H1 (cell line): ENCODE data around the gene KCMF1. TPM values are rescaled to one million over a fixed set of nuclear protein-coding genes. Genes with fewer than 3 reads are reported as not detected.
"Not testable (repeated sequence)": the region's sequence is repeated elsewhere in the genome, so short reads cannot be mapped to it uniquely, and the experiment has no call there.

Experiments
- CTCF ChIA-PET: fragments of 300-600 bp; sonication (Branson Sonifier 250); formaldehyde crosslinking; loops from one replicate; lab custom pipeline; 2021; ENCODE audit not compliant: partially characterized antibody; lab: Charles Lee
- POLR2A ChIA-PET: fragments of 300-600 bp; sonication (Branson Sonifier 250); formaldehyde crosslinking; loops from one replicate; lab custom pipeline; 2021; ENCODE audit warnings: inconsistent platforms; ENCODE audit not compliant: partially characterized antibody; lab: Charles Lee
- DNase-seq, 2 experiments: peaks; one replicate each; pipeline versions ENCODE4 v3.0.0 to v3.0.0-alpha.2; 2010 to 2022; ENCODE audit warnings: low spot score in 2 of 2, low read depth in 1 of 2, mixed read lengths in 1 of 2
- FAIRE-seq: peaks from 2 replicates; lab custom pipeline; 2011; peaks lifted over from hg19 to GRCh38; lab: Jason Lieb, UNC
- H2AFZ ChIP-seq: 2 replicates; pipeline ENCODE4 v1.8.1; 2012; ENCODE audit warnings: low read length, inconsistent platforms
- H2AK5ac ChIP-seq: 2 replicates; pipeline ENCODE4 v1.6.1; 2013; ENCODE audit warnings: low read depth, low read length
- H2BK120ac ChIP-seq: replicated peaks from 2 replicates; pipeline ENCODE3; 2013; ENCODE audit warnings: low read depth, low read length, inconsistent platforms
- H2BK12ac ChIP-seq: 2 replicates; pipeline ENCODE4 v1.6.1; 2013; ENCODE audit warnings: low read depth, low read length
- H2BK15ac ChIP-seq: 2 replicates; pipeline ENCODE4 v1.6.1; 2013; ENCODE audit warnings: low read length
- H2BK20ac ChIP-seq: 2 replicates; pipeline ENCODE4 v1.6.1; 2013; ENCODE audit warnings: low read length
- H2BK5ac ChIP-seq: 2 replicates; pipeline ENCODE4 v1.6.1; 2013; ENCODE audit warnings: low read depth, low read length
- H3K14ac ChIP-seq: 2 replicates; pipeline ENCODE4 v1.6.1; 2013; ENCODE audit warnings: inconsistent platforms; ENCODE audit not compliant: insufficient read length
- H3K18ac ChIP-seq: 2 replicates; pipeline ENCODE4 v1.6.1; 2013; ENCODE audit warnings: low read length; ENCODE audit errors: extremely low read depth
- H3K23ac ChIP-seq: 2 replicates; pipeline ENCODE4 v1.6.1; 2013; ENCODE audit warnings: inconsistent platforms; ENCODE audit not compliant: insufficient read length
- H3K23me2 ChIP-seq: 2 replicates; pipeline ENCODE4 v1.6.1; 2013; ENCODE audit warnings: low read depth, low read length
- H3K27ac ChIP-seq: 2 replicates; pipeline ENCODE4 v1.6.1; 2011; ENCODE audit warnings: low read depth, low read length, inconsistent platforms
- H3K27me3 ChIP-seq, 4 experiments: replicated peaks in 1 of 4; 1 replicate in 1 of 4; 2 replicates in 3 of 4; pipeline versions ENCODE4 v1.6.1 to v1.8.1; 2011 to 2013; ENCODE audit warnings: low read length in 3 of 4, mild to moderate bottlenecking in 3 of 4, inconsistent platforms in 2 of 4, mixed read lengths in 2 of 4, moderate library complexity in 1 of 4; ENCODE audit not compliant: control insufficient read depth in 3 of 4, insufficient read depth in 3 of 4; ENCODE audit errors: extremely low read depth in 1 of 4
- H3K36me3 ChIP-seq, 4 experiments: 2 replicates each; pipeline versions ENCODE4 v1.6.1 to v1.8.1; 2011 to 2013; ENCODE audit warnings: mild to moderate bottlenecking in 4 of 4, low read length in 3 of 4, moderate library complexity in 2 of 4, control low read depth in 1 of 4, inconsistent platforms in 1 of 4; ENCODE audit not compliant: insufficient read depth in 4 of 4, control insufficient read depth in 2 of 4
- H3K4ac ChIP-seq: replicated peaks from 2 replicates; pipeline ENCODE3; 2013; ENCODE audit warnings: low read length, low read depth, mixed read lengths, inconsistent platforms; ENCODE audit not compliant: insufficient read length
- H3K4me1 ChIP-seq, 4 experiments: replicated peaks in 1 of 4; 1 replicate in 1 of 4; 2 replicates in 3 of 4; pipeline versions ENCODE4 v1.6.1 to v1.8.1; 2011 to 2013; ENCODE audit warnings: low read length in 3 of 4, inconsistent platforms in 2 of 4, mixed read lengths in 1 of 4; ENCODE audit not compliant: insufficient read depth in 4 of 4, control insufficient read depth in 3 of 4
- H3K4me2 ChIP-seq, 2 experiments: 2 replicates each; pipeline versions ENCODE4 v1.6.1 to v1.8.1; 2011 to 2013; ENCODE audit warnings: low read depth in 2 of 2, low read length in 2 of 2, control low read depth in 1 of 2, inconsistent platforms in 1 of 2, mild to moderate bottlenecking in 1 of 2; ENCODE audit not compliant: insufficient read depth in 1 of 2
- H3K4me3 ChIP-seq, 4 experiments: fragments of 200-600, 300-600 bp in 1 of 4; sonication (generic), shearing (Covaris generic), sonication (Bioruptor Twin) in 1 of 4; 2 replicates each; pipeline versions ENCODE4 v1.5.1 to v1.8.1; 2011 to 2016; ENCODE audit warnings: low read length in 4 of 4, low read depth in 3 of 4, control low read depth in 2 of 4, inconsistent platforms in 2 of 4, mild to moderate bottlenecking in 2 of 4, mixed read lengths in 1 of 4, moderate library complexity in 1 of 4; ENCODE audit not compliant: insufficient read depth in 2 of 4; ENCODE audit errors: extremely low read depth in 1 of 4
- H3K56ac ChIP-seq: replicated peaks from 2 replicates; pipeline ENCODE3; 2013; ENCODE audit warnings: low read depth, mild to moderate bottlenecking, mixed read lengths, low read length, inconsistent platforms; ENCODE audit not compliant: insufficient read length
- H3K79me1 ChIP-seq: 2 replicates; pipeline ENCODE4 v1.6.1; 2013; ENCODE audit warnings: low read depth, low read length, control low read depth
- H3K79me2 ChIP-seq, 2 experiments: 2 replicates each; pipeline versions ENCODE4 v1.6.1 to v1.8.1; 2012 to 2013; ENCODE audit warnings: low read length in 2 of 2, mild to moderate bottlenecking in 2 of 2, inconsistent platforms in 1 of 2; ENCODE audit not compliant: insufficient read depth in 2 of 2, control insufficient read depth in 1 of 2
- H3K9ac ChIP-seq, 4 experiments: replicated peaks in 1 of 4; 1 replicate in 1 of 4; 2 replicates in 3 of 4; pipeline versions ENCODE4 v1.6.1 to v1.8.1; 2011 to 2013; ENCODE audit warnings: low read depth in 3 of 4, low read length in 3 of 4, control low read depth in 2 of 4, mild to moderate bottlenecking in 2 of 4, moderate library complexity in 2 of 4, inconsistent platforms in 1 of 4; ENCODE audit errors: extremely low read depth in 1 of 4
- H3K9me3 ChIP-seq, 2 experiments: 2 replicates each; pipeline versions ENCODE4 v1.6.1 to v1.8.1; 2012 to 2013; ENCODE audit warnings: mild to moderate bottlenecking in 2 of 2, moderate library complexity in 2 of 2, control low read depth in 1 of 2, inconsistent platforms in 1 of 2, low read depth in 1 of 2, low read length in 1 of 2, mixed read lengths in 1 of 2; ENCODE audit not compliant: insufficient read depth in 2 of 2
- H4K20me1 ChIP-seq, 2 experiments: replicated peaks in 1 of 2; 2 replicates each; pipeline versions ENCODE3 to v1.8.1; 2011 to 2013; ENCODE audit warnings: inconsistent platforms in 2 of 2, low read length in 2 of 2, mild to moderate bottlenecking in 1 of 2; ENCODE audit not compliant: insufficient read depth in 2 of 2, control insufficient read depth in 1 of 2
- H4K5ac ChIP-seq: 2 replicates; pipeline ENCODE4 v1.6.1; 2013; ENCODE audit warnings: low read length, low read depth, mixed read lengths, inconsistent platforms; ENCODE audit not compliant: insufficient read length
- H4K8ac ChIP-seq: 2 replicates; pipeline ENCODE4 v1.8.0; 2013; ENCODE audit warnings: mild to moderate bottlenecking, moderate library complexity, low read length, inconsistent platforms; ENCODE audit not compliant: insufficient read depth; ENCODE audit errors: extremely low read depth
- H4K91ac ChIP-seq: replicated peaks from 2 replicates; pipeline ENCODE3; 2013; ENCODE audit warnings: low read length, mixed read lengths, inconsistent platforms; ENCODE audit not compliant: insufficient read length
- EP300 ChIP-seq, 2 experiments: IDR thresholded peaks; 1 replicate in 1 of 2; 2 replicates in 1 of 2; pipeline ENCODE4 v1.6.1; 2011 to 2012; ENCODE audit warnings: low read depth in 2 of 2, low read length in 2 of 2, mild to moderate bottlenecking in 2 of 2, borderline replicate concordance in 1 of 2, inconsistent platforms in 1 of 2, moderate library complexity in 1 of 2
- WGBS, 2 experiments: shearing (Covaris generic) in 1 of 2; methylation state at CpG; one replicate each; pipeline versions ENCODE4 v1.1.6 to v1.1.7; 2013 to 2015; ENCODE audit warnings: low lambda C conversion rate in 2 of 2, mixed read lengths in 2 of 2, inconsistent platforms in 1 of 2, low coverage in 1 of 2, missing lambda C conversion rate in 1 of 2; ENCODE audit not compliant: insufficient replicate concordance in 2 of 2, insufficient coverage in 1 of 2, insufficient read length in 1 of 2; ENCODE audit errors: extremely low coverage in 1 of 2, missing lambda C conversion rate in 1 of 2; 5-methylcytosine and 5-hydroxymethylcytosine counted together
- polyA plus RNA-seq, 7 experiments: library from polyadenylated mRNA; depleted of rRNA in 3 of 7; stranded (reverse) in 5 of 7; unstranded in 2 of 7; fragments of >200 nt in 5 of 7; fragments of 200-250 nt in 2 of 7; gene quantifications; 1 replicate in 5 of 7; 2 replicates in 1 of 7; 4 replicates in 1 of 7; pipeline versions ENCODE4 v1.2.1 to v1.2.3, GENCODE V29; 2011 to 2013; ENCODE audit warnings: missing spikeins in 2 of 7, mixed read lengths in 2 of 7
- total RNA-seq: library from RNA; stranded (reverse); fragmentation: NEBNext Ultra II Directional; extraction: Animal tissue kit (Norgen Biotek cat#: 25700); gene quantifications from 2 replicates; pipeline ENCODE4 v1.2.1, GENCODE V29; 2021

The KCMF1 gene
- total and polyA plus RNA-seq, 2 of the 8 experiments (the other 6 are each of a cell fraction or from before 2014, with no cell fraction given): 86.9 to 149 TPM

- no peak for TF ChIP-seq EP300 (IDR thresholded peaks at IDR 0.05; ENCODE audit: borderline replicate concordance in 1 of 2, low read depth in 2 of 2, low read length in 2 of 2)
Observed at GRCh38 chr2:84944295-84944909, 26.6 kb upstream of the KCMF1 start (continued).

GRCh38 chr2:84945838-84946203 is 25.1 kb upstream of the KCMF1 start:
- H3K9me3 ChIP-seq, H3K56ac ChIP-seq, H4K8ac ChIP-seq, H3K36me3 ChIP-seq, H4K91ac ChIP-seq, H3K27me3 ChIP-seq, H3K4ac ChIP-seq, H3K27ac ChIP-seq, H3K79me1 ChIP-seq, H2BK120ac ChIP-seq, H2AFZ ChIP-seq, H3K23me2 ChIP-seq, H3K79me2 ChIP-seq, H3K23ac ChIP-seq, H2AK5ac ChIP-seq, H3K4me1 ChIP-seq, H3K14ac ChIP-seq, H2BK20ac ChIP-seq, H2BK15ac ChIP-seq, FAIRE-seq, H4K5ac ChIP-seq, DNase-seq, H3K18ac ChIP-seq, H3K4me2 ChIP-seq, H3K4me3 ChIP-seq, H4K20me1 ChIP-seq, H3K9ac ChIP-seq: not testable (repeated sequence)
- WGBS, 2 experiments: 74% methylated on average over 2 of the region's 3 CpGs; no CpG with 5 or more reads in 1 of the 2 experiments
- POLR2A ChIA-PET: interaction anchor here (0.8 to 15.1 kb wide), 5 partner anchors 10 to 26 kb away, joined by 3 to 231 read pairs (median 8); no protein-coding TSS in a partner anchor
- Histone ChIP-seq H2BK12ac (0 out of 2 replicates have a peak overlapping the region, but pooled peaks have one; percentile 20), H2BK5ac (0 out of 2 replicates have a peak overlapping the region, but pooled peaks have one; percentile 2)
- CTCF ChIA-PET: interaction anchor here (1.0 to 7.2 kb wide), 6 partner anchors 10 to 66 kb away, joined by 3 to 57 read pairs (median 4); no protein-coding TSS in a partner anchor
